ES-I3 (cell line): ENCODE results near the gene ALDH1A1.

Source experiments
- H3K36me3 ChIP-seq: 2 replicates; pipeline ENCODE4 v1.6.1; 2013; ENCODE audit warnings: mild to moderate bottlenecking, low read length, control low read depth, moderate library complexity; ENCODE audit not compliant: insufficient read depth
- H3K4me1 ChIP-seq: 2 replicates; pipeline ENCODE4 v1.6.1; 2013; ENCODE audit warnings: mild to moderate bottlenecking, control low read depth, low read length; ENCODE audit not compliant: insufficient read depth
- H3K9ac ChIP-seq: 2 replicates; pipeline ENCODE4 v1.6.1; 2013; ENCODE audit warnings: low read depth, mild to moderate bottlenecking, low read length, moderate library complexity
- H3K9me3 ChIP-seq: 2 replicates; pipeline ENCODE4 v1.6.1; 2013; ENCODE audit warnings: mild to moderate bottlenecking, low read length, moderate library complexity; ENCODE audit not compliant: control insufficient read depth, insufficient read depth

The ALDH1A1 gene

DNA sequence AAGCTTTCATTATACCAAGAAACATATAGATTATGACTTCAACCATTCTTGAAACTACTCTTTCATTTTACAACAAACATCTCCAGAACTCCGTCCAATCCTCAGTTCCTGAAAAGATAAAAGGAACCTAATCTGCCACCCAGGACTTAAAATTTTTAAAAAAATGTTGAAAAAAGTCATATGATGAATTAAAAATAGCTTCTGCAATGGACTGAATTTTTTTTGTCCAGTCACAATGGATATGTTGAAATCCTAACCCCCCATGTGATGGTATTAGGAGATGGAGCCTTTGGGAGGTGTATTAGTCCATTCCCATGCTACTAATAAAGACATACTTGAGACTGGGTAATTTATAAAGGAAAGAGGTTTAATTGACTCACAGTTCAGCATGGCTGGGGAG, 2.7 kb upstream of the ALDH1A1 start:
- Histone ChIP-seq H3K9me3 (no peaks in the 10 kb centered on the region; the same call in 1 of the 2 replicates), H3K36me3 (no peaks in the 10 kb centered on the region), H3K4me1 (0 out of 2 replicates have a peak, but pooled peaks cover 4% of the 10 kb centered on the region)

DNA sequence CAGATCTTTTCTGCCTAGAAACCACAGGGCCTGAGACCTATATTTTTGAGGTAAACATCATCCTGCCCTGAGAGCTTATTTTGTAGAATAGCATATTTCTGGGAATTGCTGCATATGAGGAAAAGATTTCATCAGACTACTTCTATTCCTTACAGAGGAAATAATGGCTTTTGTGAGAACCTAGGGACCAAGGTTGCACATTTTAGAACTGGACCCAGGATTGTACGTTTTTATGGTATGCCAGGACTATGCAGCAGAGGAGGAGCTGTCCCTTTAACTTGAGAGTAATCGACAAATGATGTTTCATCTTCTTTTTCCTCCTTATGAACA, 2.2 kb upstream of the ALDH1A1 start:
- no peak overlapping the region for H3K9ac ChIP-seq
- H3K9me3 ChIP-seq = no peaks in the 10 kb centered on the region; the same call in 1 of the 2 replicates
- H3K36me3 ChIP-seq = no peaks in the 10 kb centered on the region
- H3K4me1 ChIP-seq = 0 out of 2 replicates have a peak, but pooled peaks cover 4% of the 10 kb centered on the region

More for the DNA sequence above, 2.7 kb upstream of the ALDH1A1 start:
- no peak overlapping the region for H3K9ac ChIP-seq

DNA sequence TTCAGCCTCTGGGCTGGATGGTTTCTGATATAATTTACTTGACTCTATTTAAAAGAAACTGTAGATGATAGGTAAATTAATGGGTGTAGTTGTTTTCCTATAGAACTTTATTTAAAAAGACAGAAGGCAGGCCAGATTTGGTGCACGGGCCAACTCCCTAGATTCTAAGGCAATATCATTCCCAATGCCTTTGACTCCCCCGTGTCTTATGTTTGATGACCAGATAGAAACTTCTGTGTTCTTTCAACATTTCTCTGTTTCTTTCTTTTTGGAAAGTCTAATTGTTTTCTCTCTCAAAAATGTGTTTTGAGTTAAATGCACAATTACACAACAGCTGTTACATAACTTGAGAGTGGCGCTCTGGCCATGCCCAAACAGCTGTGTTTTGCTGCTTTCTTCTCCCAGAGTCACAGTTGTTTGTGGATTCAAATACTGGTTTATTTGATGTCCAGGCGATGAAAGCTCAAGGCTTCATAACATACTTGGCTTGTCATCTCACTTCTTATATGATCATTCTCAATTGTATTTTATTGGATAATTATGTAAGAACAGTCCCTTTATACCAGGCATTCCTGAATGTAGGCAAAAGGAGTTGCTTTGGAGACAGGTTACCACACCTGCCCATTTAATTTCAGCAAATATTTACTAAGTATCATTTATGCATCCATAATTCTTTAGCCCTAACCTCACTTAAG, 1.7 kb upstream of the ALDH1A1 start:
- no peaks in the 10 kb centered on the region; the same call in 1 of the 2 replicates for H3K9me3 ChIP-seq
- H3K4me1 ChIP-seq = 0 out of 2 replicates have a peak, but pooled peaks cover 4% of the 10 kb centered on the region
- no peak overlapping the region for H3K9ac ChIP-seq
- H3K36me3 ChIP-seq = no peaks in the 10 kb centered on the region

DNA sequence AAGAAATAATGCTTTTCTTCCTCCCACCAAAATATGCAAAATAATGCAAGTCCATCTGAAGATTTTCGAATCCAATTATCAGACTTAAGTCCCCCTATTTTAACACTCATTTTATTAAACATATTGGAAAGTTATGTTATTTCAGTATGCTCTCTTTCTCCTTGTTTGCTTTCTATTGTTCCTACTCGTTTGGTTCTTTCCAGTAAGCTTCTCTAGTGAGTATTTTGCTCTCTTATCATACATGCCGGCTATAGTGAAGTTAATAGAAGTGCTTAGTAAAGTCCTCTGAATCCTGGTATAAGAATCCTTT, 517 bp downstream of the ALDH1A1 start:
- no peaks in the 10 kb centered on the region; the same call in 1 of the 2 replicates for H3K9me3 ChIP-seq
- no peaks in the 10 kb centered on the region for H3K36me3 ChIP-seq
- no peak overlapping the region for H3K9ac ChIP-seq
- 0 out of 2 replicates have a peak, but pooled peaks cover 4% of the 10 kb centered on the region for H3K4me1 ChIP-seq

DNA sequence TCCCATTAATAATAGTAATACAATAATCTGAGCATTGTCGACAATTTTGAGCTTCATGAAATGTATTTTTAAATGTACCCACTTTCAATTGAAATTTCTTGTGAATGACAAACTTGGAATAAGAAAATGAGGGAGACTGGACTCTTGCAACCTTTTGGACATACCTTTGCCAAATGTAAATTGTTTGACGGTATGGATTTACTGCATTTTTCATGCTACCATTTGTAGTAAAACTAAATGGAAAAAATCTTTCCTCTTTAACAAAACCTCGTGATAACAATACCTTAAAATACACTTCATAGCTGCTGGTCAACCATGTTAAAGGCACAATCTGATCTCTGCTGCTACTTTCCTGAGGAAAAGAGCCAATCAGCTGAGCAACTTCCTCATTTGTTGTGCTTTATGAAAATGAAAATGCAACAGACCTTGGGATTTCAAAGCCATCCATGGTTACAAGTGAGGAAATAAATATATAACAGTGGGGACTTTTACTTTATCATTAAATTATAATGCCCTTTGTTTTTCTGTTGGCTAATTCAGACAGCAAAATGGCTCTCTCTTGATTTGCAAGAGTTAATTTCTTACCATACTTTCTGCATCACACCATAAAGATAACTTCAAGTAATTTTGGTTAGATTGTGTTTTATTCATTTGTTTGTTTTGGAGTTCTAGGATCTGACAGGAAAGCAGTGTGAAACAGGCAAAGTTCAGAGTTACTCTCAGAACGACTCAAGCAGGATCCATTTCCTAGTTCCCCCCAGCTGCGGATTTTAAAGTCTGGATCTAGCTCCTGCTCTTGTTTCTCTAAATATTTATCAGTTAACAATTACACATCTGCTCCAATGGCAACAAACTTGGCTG, 1.1 kb downstream of the ALDH1A1 start:
- Histone ChIP-seq H3K9ac (no peak overlapping the region), H3K9me3 (no peaks in the 10 kb centered on the region; the same call in 1 of the 2 replicates), H3K4me1 (0 out of 2 replicates have a peak, but pooled peaks cover 4% of the 10 kb centered on the region), H3K36me3 (no peaks in the 10 kb centered on the region)

DNA sequence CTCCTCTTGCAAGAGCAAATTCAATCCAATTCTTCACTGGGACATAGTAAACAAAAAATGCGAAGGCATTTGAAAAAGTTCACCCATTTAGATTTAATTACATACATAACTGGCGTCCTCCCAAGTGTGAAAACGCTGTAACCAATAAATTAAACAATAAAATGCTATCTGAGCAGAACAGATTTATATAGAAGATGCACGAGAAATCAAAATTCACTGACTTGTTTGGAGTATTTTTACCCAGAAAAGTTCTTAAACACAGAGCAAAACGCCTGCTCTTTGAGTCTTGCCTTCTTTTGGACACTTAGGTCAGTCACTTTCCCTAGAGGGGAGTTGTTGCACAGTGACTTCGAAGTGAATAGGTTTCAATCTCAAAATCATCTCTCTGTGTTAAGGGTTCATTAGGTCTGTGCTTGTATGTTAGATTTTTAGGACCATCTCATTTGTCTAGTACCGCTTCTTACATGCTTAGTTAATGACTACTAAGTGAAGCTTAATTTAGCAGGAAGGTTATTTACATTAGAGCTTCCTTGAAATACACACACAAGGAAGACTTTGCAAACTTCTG, 1.9 kb downstream of the ALDH1A1 start:
- no peak overlapping the region for H3K9ac ChIP-seq
- no peaks in the 10 kb centered on the region for H3K9me3 ChIP-seq
- H3K4me1 ChIP-seq = 0 out of 2 replicates have a peak, but pooled peaks cover 4% of the 10 kb centered on the region
- no peaks in the 10 kb centered on the region for H3K36me3 ChIP-seq

DNA sequence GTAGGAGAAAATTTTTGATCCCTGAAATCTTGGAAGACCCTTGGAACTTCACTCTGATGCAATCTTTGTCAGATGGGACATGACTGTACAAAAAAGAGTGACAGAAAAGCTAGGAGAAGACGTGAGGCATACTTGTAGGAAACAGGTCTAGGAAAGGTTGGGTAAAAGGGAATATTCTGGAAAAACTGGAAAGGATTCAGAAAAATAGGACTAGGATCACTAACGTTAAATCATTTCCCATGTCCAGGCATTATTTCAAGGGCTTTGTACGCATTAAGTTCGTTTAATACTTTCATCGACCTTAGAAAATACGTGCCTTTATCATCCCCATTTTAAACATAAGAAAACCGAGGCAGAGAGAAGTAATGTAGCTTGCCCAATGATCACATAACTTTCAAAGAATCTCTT, 2.9 kb downstream of the ALDH1A1 start:
- Histone ChIP-seq H3K4me1 (0 out of 2 replicates have a peak, but pooled peaks cover 4% of the 10 kb centered on the region), H3K36me3 (no peaks in the 10 kb centered on the region), H3K9me3 (no peaks in the 10 kb centered on the region), H3K9ac (no peak overlapping the region)

DNA sequence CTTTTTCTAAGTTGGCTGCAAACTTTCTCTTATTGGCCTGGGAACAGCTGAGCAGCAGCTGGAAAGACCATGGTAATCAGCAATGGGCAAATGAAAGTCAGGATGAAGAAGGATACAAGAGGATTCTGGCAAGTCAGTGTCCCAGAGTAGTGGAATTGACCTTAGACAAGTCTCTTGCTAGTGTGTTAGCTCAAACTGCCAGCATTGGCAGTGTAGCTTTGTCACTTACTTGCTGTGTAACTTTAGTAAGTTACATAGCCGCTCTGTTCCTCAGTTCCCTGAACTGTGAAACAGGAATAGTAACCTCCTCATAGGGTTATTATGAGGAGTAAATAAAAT, 3.6 kb downstream of the ALDH1A1 start:
- 0 out of 2 replicates have a peak, but pooled peaks cover 4% of the 10 kb centered on the region for H3K4me1 ChIP-seq
- no peak overlapping the region for H3K9ac ChIP-seq
- H3K9me3 ChIP-seq = no peaks in the 10 kb centered on the region
- no peaks in the 10 kb centered on the region for H3K36me3 ChIP-seq

DNA sequence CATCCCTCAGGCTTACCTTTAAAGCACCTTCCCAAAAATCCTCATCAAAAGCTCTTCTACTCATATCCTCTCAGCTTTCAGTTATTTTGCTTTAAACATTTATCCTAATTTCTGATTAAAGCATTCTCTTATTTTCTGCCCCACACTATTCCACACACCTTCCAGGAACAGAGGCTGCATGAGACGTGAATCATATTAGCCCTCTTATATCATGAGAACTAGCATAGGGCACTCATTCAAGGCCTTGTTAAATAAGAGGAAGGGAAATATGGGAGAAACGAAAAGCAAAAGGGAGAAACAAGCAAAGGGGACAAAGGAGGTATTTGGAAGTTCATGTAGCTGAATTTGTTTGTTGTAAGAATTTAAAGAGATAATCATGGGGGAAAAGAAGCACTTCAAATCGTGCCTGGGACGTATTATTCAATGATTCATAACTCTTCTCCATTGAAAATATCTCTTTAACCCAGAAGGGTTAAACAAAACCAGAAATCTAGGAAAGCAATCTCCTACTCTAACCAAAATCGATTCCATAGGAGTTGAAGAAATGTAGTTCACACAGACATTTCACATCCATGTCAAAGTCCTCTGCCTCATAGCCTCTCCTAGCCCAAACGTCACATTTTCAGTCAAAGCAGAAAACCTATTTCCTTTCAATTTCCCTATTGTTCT, 4.1 kb downstream of the ALDH1A1 start:
- no peaks in the 10 kb centered on the region for H3K36me3 ChIP-seq
- no peak overlapping the region for H3K9ac ChIP-seq
- no peaks in the 10 kb centered on the region for H3K9me3 ChIP-seq
- 0 out of 2 replicates have a peak, but pooled peaks cover 4% of the 10 kb centered on the region for H3K4me1 ChIP-seq

DNA sequence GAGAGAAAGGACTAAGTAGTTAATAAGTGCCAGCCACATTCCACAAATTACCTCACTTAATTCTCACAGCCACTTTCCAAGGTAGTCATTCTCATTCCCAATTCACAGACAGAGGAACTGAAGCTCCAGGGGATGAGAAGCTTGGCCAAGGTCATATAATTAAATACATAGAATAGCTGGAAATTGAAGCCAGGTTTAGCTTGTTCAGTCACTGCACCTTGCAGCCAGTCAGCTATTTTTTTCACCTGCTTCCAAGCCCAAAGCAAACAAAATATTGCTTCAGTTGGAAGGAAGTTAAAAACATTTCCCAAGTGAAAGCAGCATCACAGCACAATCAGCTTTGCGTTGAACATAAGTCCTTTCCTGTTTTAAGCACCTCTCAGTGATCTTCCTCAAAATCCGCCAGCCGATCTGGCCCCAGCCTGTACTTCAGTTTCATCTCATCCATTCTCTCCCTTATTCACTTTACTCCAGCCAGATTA, 4.8 kb downstream of the ALDH1A1 start:
- H3K36me3 ChIP-seq = no peaks in the 10 kb centered on the region
- H3K9me3 ChIP-seq = no peaks in the 10 kb centered on the region
- no peak overlapping the region for H3K9ac ChIP-seq
- H3K4me1 ChIP-seq = 0 out of 2 replicates have a peak, but pooled peaks cover 4% of the 10 kb centered on the region

DNA sequence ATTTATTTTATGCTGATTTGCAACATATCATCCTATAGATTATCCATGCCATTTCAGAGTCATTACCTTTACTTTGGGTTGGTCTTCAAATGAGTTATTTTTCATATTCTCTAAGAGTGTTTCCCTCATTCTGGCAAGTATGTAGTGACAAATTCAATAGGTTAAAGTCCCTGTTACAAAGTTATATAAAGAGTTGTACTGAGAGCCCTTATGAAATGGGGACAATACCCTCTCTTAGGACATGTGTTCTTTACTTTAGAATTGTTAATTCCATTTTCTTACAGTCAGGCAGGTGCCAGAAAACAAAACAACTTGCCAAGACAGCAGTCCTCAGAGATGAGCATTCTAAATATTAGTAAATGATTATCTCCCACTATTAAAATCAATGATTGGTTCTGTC, 6.0 kb downstream of the ALDH1A1 start:
- H3K4me1 ChIP-seq = no peaks in the 10 kb centered on the region
- H3K9me3 ChIP-seq = no peaks in the 10 kb centered on the region
- no peak overlapping the region for H3K9ac ChIP-seq
- H3K36me3 ChIP-seq = no peaks in the 10 kb centered on the region

DNA sequence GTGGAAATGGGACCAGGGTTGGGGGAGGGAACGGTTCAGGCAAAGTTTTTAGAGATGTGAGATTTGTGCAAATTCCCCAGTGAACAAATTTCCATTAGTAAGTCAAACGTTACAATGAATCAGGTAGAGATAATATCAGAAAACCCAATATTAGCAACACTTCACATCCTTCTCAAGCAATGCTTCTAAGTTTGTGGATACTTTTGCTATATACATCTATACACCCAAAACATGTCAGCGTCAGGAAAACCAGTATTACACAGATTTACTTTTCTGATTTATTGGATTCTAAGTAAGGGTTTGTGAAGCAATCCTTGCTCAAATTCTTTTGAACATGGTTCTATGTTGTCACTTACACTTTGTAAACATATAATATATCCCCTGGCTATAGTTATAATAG, 6.5 kb downstream of the ALDH1A1 start:
- Histone ChIP-seq H3K4me1 (no peaks in the 10 kb centered on the region), H3K36me3 (no peaks in the 10 kb centered on the region), H3K9me3 (no peaks in the 10 kb centered on the region), H3K9ac (no peak overlapping the region)

DNA sequence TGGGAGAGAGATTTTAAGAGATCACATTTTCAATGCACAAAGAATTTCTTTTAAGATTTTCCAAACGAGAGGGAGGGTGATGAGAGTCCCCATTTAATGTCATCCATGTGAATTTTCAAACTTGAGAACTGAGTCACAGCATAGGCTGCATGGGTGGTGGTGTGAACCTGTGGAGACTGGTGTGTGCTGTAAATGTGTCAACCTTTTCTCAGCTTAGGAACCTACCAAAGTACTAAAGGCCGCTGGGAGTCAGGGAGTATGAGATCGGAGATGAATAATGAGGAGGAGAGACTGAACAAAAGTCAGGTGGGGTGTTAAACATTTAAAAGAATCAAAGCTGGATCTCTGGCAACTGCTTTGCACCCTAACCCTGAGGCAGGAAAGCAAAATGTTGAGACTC, 7.5 kb downstream of the ALDH1A1 start:
- H3K36me3 ChIP-seq = no peaks in the 10 kb centered on the region
- no peak overlapping the region for H3K9ac ChIP-seq
- H3K4me1 ChIP-seq = no peaks in the 10 kb centered on the region
- no peaks in the 10 kb centered on the region for H3K9me3 ChIP-seq

DNA sequence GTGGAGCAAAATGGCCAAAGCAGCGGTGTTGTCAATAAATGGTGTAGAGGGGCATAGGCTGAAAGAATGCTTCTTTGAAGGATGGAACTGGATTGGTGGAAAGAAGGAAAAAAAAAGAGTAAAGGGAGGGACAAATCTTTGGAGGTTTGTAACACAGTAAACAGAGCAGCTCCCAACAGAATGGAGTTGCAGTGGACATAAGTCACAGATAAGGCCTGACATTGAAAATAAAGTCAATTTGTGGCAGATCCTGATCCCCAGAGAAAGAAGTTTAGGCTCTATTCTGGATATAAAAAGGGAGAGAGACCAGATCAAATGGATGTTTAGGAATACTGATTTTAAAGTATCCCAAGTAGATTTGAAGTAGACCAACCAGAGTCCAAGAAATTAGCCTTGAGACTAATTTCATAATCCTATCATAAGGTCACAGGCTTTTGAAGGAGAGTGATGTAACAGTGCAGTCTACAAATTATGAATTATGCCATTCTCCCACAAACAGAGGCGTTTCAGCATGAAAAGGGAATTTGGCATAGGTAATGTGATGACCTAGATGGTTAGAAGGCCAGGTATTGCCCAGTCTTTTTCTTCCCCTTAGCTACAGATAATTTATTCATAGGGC, 8.9 kb downstream of the ALDH1A1 start:
- Histone ChIP-seq H3K9ac (no peak overlapping the region), H3K4me1 (no peaks in the 10 kb centered on the region), H3K9me3 (no peaks in the 10 kb centered on the region), H3K36me3 (no peaks in the 10 kb centered on the region)
